GM12801 (cell line): ENCODE measurements around the gene ACTA2.

Source experiments
- TF ChIP-seq, protein P1 (sequence below): IDR thresholded peaks from one replicate; pipeline ENCODE4 v1.5.1; 2011; ENCODE audit warnings: control low read depth; ENCODE audit not compliant: insufficient read length; ENCODE audit errors: extremely low read depth

The ACTA2 gene

DNA sequence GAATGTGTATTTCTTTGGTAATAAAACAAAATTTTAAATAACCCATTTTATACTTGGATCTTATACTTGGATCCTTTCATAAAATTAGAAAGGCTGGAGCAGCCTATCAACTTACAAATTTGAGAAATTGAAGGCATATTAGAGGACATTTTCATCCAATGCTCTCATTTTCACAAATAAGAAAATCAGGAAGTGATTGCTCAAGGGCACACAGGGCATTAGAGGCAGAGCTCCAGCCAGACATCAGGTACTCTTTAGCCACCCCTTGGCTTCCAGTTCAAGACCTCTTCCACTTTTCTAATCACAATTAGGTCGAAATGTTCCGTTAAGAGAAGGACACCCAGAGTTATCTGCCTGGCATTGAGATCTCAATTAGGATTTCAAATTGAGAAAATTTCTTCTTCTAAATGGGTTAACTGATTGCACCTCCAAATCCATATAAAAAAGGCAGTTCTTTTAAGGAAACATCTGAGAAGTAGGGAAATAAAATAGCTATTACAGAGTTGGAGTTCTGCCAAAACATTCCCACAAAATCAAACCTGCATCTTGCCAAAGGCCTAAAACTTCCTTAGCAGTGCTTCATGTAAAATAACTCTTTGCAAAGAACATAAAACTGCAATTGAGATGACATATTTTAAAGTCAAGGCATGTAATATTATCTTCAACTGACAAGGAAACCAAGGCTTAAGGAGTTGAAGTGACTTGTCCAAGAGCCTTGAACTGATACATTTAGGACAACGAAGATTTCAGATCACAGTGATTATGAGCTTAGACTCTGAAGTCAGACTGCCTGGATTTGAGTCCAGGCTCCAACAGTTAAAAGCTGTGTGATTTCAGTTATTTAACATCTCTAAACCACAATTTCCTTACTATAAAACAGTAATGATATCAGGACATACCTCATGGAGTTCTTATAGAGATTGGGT lies 2.4 kb downstream of the ACTA2 start:
- TF ChIP-seq, protein P1, sequence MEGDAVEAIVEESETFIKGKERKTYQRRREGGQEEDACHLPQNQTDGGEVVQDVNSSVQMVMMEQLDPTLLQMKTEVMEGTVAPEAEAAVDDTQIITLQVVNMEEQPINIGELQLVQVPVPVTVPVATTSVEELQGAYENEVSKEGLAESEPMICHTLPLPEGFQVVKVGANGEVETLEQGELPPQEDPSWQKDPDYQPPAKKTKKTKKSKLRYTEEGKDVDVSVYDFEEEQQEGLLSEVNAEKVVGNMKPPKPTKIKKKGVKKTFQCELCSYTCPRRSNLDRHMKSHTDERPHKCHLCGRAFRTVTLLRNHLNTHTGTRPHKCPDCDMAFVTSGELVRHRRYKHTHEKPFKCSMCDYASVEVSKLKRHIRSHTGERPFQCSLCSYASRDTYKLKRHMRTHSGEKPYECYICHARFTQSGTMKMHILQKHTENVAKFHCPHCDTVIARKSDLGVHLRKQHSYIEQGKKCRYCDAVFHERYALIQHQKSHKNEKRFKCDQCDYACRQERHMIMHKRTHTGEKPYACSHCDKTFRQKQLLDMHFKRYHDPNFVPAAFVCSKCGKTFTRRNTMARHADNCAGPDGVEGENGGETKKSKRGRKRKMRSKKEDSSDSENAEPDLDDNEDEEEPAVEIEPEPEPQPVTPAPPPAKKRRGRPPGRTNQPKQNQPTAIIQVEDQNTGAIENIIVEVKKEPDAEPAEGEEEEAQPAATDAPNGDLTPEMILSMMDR: no peak

DNA sequence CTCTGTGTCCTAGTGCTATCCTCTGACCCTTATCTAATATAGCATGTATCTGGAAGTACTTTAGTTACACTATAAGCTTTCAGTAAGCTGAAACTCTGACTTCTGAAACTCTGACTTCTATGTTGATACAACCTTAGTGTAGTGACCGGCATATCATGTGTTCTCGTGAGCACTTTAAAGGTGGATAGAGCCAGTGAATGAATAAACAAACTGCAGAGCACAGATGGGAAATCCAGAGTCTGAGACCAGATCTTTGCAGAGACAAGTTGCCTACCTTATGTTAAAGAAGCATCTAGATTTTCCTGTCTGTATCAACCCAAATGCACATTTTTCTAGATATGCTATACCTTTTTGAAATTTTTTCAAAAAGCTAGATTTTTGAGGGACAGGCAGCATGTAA lies 3.5 kb downstream of the ACTA2 start:
- TF ChIP-seq, protein P1: no peak

DNA sequence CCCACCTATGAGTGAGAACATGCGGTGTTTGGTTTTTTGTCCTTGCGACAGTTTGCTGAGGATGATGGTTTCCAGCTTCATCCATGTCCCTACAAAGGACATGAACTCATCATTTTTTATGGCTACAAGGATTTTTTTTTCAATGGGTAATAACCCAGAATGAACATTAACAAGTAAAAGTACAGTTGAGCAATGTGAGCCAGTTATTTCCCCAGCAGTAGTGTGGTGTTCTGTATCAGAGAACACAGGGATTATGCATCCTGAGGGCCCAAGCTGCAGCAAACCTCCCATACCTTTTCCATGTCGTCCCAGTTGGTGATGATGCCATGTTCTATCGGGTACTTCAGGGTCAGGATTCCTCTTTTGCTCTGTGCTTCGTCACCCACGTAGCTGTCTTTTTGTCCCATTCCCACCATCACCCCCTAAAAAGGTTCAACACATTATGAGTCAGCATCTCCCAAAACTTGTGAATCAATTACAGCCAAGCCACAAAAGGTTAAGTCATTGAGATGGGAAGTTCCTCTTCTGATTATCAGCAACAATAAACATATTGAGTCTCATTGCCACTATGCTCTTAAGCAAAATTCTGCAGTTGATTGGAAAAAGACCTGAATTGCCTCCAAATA lies 5.5 kb downstream of the ACTA2 start:
- TF ChIP-seq, protein P1: no peak

DNA sequence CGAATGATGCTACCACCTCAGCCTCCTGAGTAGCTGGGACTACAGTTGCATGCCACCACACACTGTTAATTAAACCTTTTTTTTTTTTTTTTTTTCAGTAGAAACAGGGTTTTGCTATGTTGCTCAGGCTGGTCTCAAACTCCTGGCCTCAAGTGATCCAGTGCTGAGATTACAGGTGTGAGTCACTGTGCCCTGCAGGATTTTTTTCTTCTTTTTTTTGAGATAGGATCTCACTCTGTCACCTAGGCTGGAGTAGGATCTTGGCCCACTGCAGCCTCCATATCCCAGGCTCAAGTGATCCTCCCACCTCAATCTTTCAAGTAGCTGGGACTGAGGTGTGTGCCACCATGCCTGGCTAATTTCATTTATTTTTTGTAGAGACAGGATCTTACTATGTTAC lies 6.4 kb downstream of the ACTA2 start:
- TF ChIP-seq, protein P1: no peak

DNA sequence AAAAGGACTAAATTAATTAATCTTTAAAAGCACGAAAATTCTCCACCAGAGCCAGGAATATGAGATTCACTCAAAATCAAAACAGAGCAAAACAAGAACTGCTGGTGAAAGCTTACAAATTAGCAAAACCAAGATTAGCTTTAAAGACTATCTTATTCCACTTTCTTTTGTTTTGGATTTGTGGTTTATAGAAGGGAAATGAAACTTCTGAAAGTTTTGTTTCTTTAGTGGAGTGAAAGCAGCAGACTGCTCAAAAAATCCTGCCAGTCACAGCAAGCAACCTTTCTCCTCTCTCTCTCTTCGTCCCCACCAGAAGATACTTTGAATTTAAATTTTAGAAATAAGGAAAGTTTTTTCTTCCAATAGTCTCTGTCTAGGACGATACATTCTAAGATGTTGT lies 7.8 kb downstream of the ACTA2 start:
- TF ChIP-seq, protein P1: no peak

DNA sequence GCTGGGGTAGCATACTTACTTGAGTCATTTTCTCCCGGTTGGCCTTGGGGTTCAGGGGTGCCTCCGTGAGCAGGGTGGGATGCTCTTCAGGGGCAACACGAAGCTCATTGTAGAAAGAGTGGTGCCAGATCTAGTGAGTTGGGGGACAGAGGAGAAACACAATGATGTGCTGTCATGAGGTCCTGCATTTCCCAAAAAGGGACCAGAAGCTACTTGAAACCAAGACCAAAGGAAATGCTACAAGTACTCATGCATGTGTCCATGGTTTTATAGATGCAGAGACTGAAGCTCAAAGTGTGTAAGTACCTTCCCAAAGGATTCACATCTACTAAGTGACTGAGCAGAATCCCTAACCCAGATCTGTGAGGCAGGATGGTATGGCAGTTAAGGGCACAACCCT lies 8.8 kb downstream of the ACTA2 start:
- TF ChIP-seq, protein P1: no peak

DNA sequence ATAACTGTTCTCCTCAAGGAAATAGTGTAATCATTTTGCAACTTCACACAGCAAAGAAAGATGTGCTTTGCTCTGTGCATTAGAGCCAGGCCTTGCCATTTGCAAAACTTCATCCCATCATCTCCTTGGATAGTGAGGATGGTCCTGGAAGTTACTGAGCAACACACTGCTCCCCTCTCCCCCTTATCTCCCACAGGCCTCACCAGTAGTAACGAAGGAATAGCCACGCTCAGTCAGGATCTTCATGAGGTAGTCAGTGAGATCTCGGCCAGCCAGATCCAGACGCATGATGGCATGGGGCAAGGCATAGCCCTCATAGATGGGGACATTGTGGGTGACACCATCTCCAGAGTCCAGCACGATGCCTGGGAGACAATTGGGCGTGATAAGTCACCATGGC lies 11.5 kb downstream of the ACTA2 start:
- TF ChIP-seq, protein P1: no peak
